ENCODE data around the gene PDZD7. TPM values are rescaled to one million over a fixed set of nuclear protein-coding genes. Genes with fewer than 3 reads are reported as not detected.

PDZD7 gene
- total and polyA plus RNA-seq, 2 of the 8 experiments (the other 6 are each of a cell fraction or from before 2014, with no cell fraction given) = 0.88 to 1.6 TPM

DNA sequence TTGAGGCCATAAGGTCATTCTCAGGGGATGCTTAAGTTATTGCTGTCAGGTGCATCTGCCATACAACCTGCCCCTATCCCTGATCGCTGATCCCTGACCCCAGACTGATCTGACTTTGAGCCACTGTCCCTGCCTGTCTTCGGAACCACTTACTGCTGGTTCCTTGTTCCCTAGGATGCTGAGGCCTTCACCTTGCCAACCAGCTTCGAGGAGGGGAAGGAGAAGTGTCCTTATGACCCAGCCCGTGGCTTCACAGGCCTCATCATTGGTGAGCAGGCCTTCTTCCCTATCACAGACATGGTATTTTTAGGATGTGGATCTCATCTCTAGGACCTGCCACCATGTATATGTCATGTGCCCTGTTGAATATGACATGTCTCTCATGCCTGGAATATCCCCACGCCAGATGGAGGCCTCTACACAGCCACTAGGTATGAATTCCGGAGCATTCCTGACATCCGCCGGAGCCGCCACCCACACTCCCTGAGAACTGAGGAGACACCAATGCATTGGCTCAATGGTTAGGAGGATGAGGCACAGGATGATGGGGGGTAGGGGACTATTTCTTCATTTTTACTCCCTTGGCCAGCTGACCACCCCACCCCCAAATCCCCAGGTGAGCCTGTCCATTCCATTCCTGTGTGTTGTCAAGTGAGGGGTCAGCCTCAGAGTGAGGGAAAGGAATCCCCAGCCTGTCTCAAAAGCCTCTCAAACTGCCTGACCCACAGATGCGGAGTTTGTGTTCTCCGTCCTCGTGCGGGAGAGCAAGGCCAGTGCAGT lies 52.6 kb downstream of the PDZD7 start:
- H3K23me2 ChIP-seq (ENCODE audit: low read depth, low read length) = no peaks in the 10 kb centered on the region
- H3K9ac ChIP-seq (replicated peaks in 1 of 4; ENCODE audit: extremely low read depth in 1 of 4, low read depth in 3 of 4, low read length in 3 of 4) = no peak overlapping the region
- ChIA-PET POLR2A (ENCODE audit: partially characterized antibody) (interaction anchor here (1.0 to 1.1 kb wide), 2 partner anchors 8 to 10 kb away, joined by 3 read pairs; no protein-coding TSS in a partner anchor), CTCF (ENCODE audit: partially characterized antibody) (interaction anchor here (2.7 kb wide), 1 partner anchor 36 kb away, joined by 9 read pairs; no protein-coding TSS in a partner anchor)
- no peak overlapping the region for H3K18ac ChIP-seq (ENCODE audit: extremely low read depth, low read length)
- H2BK120ac ChIP-seq (replicated peaks; ENCODE audit: low read depth, low read length) = no peak overlapping the region
- H3K23ac ChIP-seq (ENCODE audit: insufficient read length) = no peak overlapping the region
- no peaks in the 10 kb centered on the region for H3K79me2 ChIP-seq (ENCODE audit: control insufficient read depth in 1 of 2, insufficient read depth in 2 of 2, low read length in 2 of 2)
- no peak overlapping the region for H3K4me3 ChIP-seq (ENCODE audit: extremely low read depth in 1 of 4, insufficient read depth in 2 of 4, low read depth in 3 of 4, low read length in 4 of 4)
- no peak overlapping the region for H3K4me2 ChIP-seq (ENCODE audit: insufficient read depth in 1 of 2, low read depth in 2 of 2, low read length in 2 of 2)
- H2BK5ac ChIP-seq (ENCODE audit: low read depth, low read length) = no peak overlapping the region
- no peaks in the 10 kb centered on the region for H3K27me3 ChIP-seq (replicated peaks in 1 of 4; ENCODE audit: control insufficient read depth in 3 of 4, extremely low read depth in 1 of 4, insufficient read depth in 3 of 4, low read length in 3 of 4)
- H2BK15ac ChIP-seq (ENCODE audit: low read length) = no peak overlapping the region
- H3K4ac ChIP-seq (replicated peaks; ENCODE audit: insufficient read length, low read depth, low read length) = no peak overlapping the region
- 92% methylated on average over 12 of the region's 13 CpGs; no CpG with 5 or more reads in 1 of the 2 experiments for WGBS, 2 experiments (ENCODE audit: extremely low coverage in 1 of 2, insufficient coverage in 1 of 2, insufficient read length in 1 of 2, insufficient replicate concordance in 2 of 2, low coverage in 1 of 2, low lambda C conversion rate in 2 of 2, missing lambda C conversion rate in 1 of 2)
- no peak overlapping the region for H2BK12ac ChIP-seq (ENCODE audit: low read depth, low read length)
- H2AK5ac ChIP-seq (ENCODE audit: low read depth, low read length) = no peak overlapping the region
- no peaks in the 10 kb centered on the region for H3K4me1 ChIP-seq (replicated peaks in 1 of 4; ENCODE audit: control insufficient read depth in 3 of 4, insufficient read depth in 4 of 4, low read length in 3 of 4)
- DNase-seq (ENCODE audit: low read depth in 1 of 2, low spot score in 2 of 2) = no peak
- peaks cover 0 to 11% of the 10 kb centered on the region in 2 experiments for H4K20me1 ChIP-seq (replicated peaks in 1 of 2; ENCODE audit: control insufficient read depth in 1 of 2, insufficient read depth in 2 of 2, low read length in 2 of 2)
- H3K56ac ChIP-seq (replicated peaks; ENCODE audit: insufficient read length, low read depth, low read length) = no peak overlapping the region
- peaks cover 0 to 18% (median 5%) of the 10 kb centered on the region in 4 experiments; a peak in 4 of 8 replicates for H3K36me3 ChIP-seq (ENCODE audit: control insufficient read depth in 2 of 4, insufficient read depth in 4 of 4, low read length in 3 of 4)
- no peak for FAIRE-seq
- H2BK20ac ChIP-seq (ENCODE audit: low read length) = no peak overlapping the region
- no peak overlapping the region; the same call in 1 of the 2 replicates for H3K27ac ChIP-seq (ENCODE audit: low read depth, low read length)
- no peak overlapping the region for H4K8ac ChIP-seq (ENCODE audit: extremely low read depth, insufficient read depth, low read length)
- no peak overlapping the region for H4K91ac ChIP-seq (replicated peaks; ENCODE audit: insufficient read length, low read length)
- no peak overlapping the region for H4K5ac ChIP-seq (ENCODE audit: insufficient read length, low read depth, low read length)
- H2AFZ ChIP-seq (ENCODE audit: low read length) = no peak overlapping the region
- no peaks in the 10 kb centered on the region for H3K9me3 ChIP-seq (ENCODE audit: insufficient read depth in 2 of 2, low read depth in 1 of 2, low read length in 1 of 2)
- no peaks in the 10 kb centered on the region for H3K79me1 ChIP-seq (ENCODE audit: low read depth, low read length)
- no peak overlapping the region for H3K14ac ChIP-seq (ENCODE audit: insufficient read length)
- TF ChIP-seq POLR2A (IDR thresholded peaks at IDR 0.05; ENCODE audit: control extremely low read depth in 1 of 2, low read depth in 2 of 2, low read length in 2 of 2) = no peak
- no peak for TF ChIP-seq SP2 (IDR thresholded peaks at IDR 0.05; ENCODE audit: low read length)
- TF ChIP-seq SP1 (IDR thresholded peaks at IDR 0.05; ENCODE audit: low read depth, low read length) = no peak
- TF ChIP-seq BACH1 (IDR thresholded peaks at IDR 0.05; ENCODE audit: low read length) = no peak
- no peak for TF ChIP-seq RNF2 (IDR thresholded peaks at IDR 0.05; ENCODE audit: borderline replicate concordance, low read depth, low read length, missing control alignments, poor library complexity, severe bottlenecking)
- no peak for TF ChIP-seq TCF12 (IDR thresholded peaks at IDR 0.05; ENCODE audit: low read depth, low read length)
- TF ChIP-seq SIX5 (IDR thresholded peaks at IDR 0.05; ENCODE audit: low read depth, low read length) = no peak
- TF ChIP-seq, protein P1, sequence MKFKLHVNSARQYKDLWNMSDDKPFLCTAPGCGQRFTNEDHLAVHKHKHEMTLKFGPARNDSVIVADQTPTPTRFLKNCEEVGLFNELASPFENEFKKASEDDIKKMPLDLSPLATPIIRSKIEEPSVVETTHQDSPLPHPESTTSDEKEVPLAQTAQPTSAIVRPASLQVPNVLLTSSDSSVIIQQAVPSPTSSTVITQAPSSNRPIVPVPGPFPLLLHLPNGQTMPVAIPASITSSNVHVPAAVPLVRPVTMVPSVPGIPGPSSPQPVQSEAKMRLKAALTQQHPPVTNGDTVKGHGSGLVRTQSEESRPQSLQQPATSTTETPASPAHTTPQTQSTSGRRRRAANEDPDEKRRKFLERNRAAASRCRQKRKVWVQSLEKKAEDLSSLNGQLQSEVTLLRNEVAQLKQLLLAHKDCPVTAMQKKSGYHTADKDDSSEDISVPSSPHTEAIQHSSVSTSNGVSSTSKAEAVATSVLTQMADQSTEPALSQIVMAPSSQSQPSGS (IDR thresholded peaks at IDR 0.05; ENCODE audit: low read length) = no peak
- TF ChIP-seq, protein P2, sequence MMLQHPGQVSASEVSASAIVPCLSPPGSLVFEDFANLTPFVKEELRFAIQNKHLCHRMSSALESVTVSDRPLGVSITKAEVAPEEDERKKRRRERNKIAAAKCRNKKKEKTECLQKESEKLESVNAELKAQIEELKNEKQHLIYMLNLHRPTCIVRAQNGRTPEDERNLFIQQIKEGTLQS (IDR thresholded peaks at IDR 0.05; ENCODE audit: insufficient read depth, low read depth, low read length) = no peak
- TF ChIP-seq ZNF274 (IDR thresholded peaks at IDR 0.05; ENCODE audit: borderline replicate concordance, extremely low read depth, low read length) = no peak

Measured in H1 (cell line).